ENCODE measurements around the gene ISCA2. TPM values are rescaled to one million over a fixed set of nuclear protein-coding genes. Genes with fewer than 3 reads are reported as not detected.

The ISCA2 gene
- total RNA-seq, 1 donor: 24.6 TPM

- H3K4me3 ChIP-seq (ENCODE audit: low read depth, low read length): no peak overlapping the region
- DNase-seq (ENCODE audit: low read depth): no peak
- TF ChIP-seq, protein P1, sequence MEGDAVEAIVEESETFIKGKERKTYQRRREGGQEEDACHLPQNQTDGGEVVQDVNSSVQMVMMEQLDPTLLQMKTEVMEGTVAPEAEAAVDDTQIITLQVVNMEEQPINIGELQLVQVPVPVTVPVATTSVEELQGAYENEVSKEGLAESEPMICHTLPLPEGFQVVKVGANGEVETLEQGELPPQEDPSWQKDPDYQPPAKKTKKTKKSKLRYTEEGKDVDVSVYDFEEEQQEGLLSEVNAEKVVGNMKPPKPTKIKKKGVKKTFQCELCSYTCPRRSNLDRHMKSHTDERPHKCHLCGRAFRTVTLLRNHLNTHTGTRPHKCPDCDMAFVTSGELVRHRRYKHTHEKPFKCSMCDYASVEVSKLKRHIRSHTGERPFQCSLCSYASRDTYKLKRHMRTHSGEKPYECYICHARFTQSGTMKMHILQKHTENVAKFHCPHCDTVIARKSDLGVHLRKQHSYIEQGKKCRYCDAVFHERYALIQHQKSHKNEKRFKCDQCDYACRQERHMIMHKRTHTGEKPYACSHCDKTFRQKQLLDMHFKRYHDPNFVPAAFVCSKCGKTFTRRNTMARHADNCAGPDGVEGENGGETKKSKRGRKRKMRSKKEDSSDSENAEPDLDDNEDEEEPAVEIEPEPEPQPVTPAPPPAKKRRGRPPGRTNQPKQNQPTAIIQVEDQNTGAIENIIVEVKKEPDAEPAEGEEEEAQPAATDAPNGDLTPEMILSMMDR (IDR thresholded peaks at IDR 0.05; ENCODE audit: insufficient read depth, low read depth, low read length): no peak
Observed at GRCh38 chr14:74539503-74539902, 45.9 kb downstream of the ISCA2 start.

GRCh38 chr14:74541225-74541624 lies 47.7 kb downstream of the ISCA2 start:
- DNase-seq (ENCODE audit: low read depth): no peak
- no peak overlapping the region for H3K4me3 ChIP-seq (ENCODE audit: low read depth, low read length)
- TF ChIP-seq, protein P1 (IDR thresholded peaks at IDR 0.05; ENCODE audit: insufficient read depth, low read depth, low read length): no peak

GRCh38 chr14:74542056-74542685 lies 48.6 kb downstream of the ISCA2 start:
- no peak overlapping the region for H3K4me3 ChIP-seq (ENCODE audit: low read depth, low read length)
- DNase-seq (ENCODE audit: low read depth): no peak
- TF ChIP-seq, protein P1 (IDR thresholded peaks at IDR 0.05; ENCODE audit: insufficient read depth, low read depth, low read length): no peak

DNA sequence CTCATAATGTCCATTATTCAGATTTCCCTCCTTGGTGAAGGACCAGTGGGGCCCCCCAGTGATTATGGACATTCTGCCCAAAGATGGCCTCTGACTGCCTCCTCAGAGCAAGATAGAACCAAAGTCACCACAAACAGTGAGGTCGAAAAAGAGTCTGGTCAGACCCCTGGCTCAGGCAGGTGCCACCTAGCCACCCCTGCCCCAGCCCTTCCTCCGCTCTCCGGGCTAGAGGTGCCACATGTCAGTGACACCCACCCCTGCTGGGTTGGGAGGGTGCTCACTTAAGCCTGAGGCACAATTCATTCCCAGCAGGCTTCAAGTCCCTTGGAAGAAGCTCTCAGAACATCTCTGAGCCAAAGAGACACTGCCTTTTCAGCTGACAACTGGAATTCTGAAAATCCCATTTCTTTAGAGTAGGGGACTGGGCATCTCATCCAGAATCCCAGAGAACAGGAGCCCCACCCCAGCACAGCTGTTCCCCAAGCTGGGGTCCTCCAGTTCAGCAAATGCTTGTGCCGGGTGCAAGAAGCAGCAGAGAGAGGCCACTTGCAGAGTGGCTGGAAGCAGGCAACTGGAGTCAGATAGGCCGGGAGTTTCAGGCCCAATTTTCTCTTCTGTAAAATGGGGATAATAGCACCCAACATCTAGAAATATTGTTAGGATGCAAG lies 50.3 kb downstream of the ISCA2 start:
- no peak for DNase-seq (ENCODE audit: low read depth)
- no peak overlapping the region for H3K4me3 ChIP-seq (ENCODE audit: low read depth, low read length)
- TF ChIP-seq, protein P1 (IDR thresholded peaks at IDR 0.05; ENCODE audit: insufficient read depth, low read depth, low read length): no peak

DNA sequence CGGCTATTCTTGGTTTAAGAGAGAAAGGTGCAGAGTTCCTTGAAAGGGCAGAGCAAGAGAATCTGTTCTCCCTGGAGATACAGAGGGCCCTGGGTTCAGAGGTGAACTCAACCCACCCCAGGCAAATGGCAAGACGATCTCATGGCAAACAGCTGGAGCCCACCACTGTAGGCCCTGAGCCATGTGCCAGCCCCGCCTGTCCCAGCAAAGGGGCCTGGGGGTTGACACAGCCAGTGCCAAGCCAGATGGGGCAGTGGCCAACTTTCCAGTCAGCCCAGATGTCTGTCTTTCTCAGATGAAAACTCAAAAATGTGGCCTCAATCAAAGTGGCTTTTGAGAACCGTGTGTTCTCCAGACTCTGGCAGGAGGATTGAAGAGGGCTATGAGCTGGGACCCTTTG lies 51.8 kb downstream of the ISCA2 start:
- TF ChIP-seq, protein P1 (IDR thresholded peaks at IDR 0.05; ENCODE audit: insufficient read depth, low read depth, low read length): no peak
- no peak overlapping the region for H3K4me3 ChIP-seq (ENCODE audit: low read depth, low read length)
- no peak for DNase-seq (ENCODE audit: low read depth)

DNA sequence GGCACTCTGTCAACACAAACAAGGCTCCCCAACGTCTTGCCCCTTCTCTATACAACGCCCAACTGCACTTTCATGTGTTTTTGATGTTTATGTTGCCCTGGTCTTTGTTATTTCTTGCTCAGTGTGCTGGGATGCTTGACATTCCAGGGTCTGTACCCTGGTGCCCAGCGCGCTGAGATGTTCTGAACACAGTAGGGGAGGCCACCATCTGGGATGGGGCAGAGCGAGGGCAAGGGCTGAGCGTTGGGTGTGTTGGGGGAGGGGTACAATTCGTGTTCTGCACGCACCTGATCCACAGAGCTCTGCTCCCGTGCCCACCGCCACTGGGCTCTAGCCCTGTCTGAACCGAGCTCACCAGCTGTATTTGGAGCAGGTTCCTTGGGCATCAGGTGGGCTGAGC lies 52.9 kb downstream of the ISCA2 start:
- TF ChIP-seq, protein P1 (IDR thresholded peaks at IDR 0.05; ENCODE audit: insufficient read depth, low read depth, low read length): no peak
- H3K4me3 ChIP-seq (ENCODE audit: low read depth, low read length): no peak overlapping the region
- no peak for DNase-seq (ENCODE audit: low read depth)

Other genes with a start within 250 kb of the ISCA2 start
- gene ABCD4, start 190.8 kb upstream of the ISCA2 start, total RNA-seq: 25.0 and 27.7 TPM in 2 replicates
- not detected in 2 replicates for gene VRTN, start 145.3 kb upstream of the ISCA2 start, total RNA-seq
- gene SYNDIG1L, start 67.6 kb upstream of the ISCA2 start, total RNA-seq: not detected in 2 replicates
- gene NPC2, start 460 bp upstream of the ISCA2 start, total RNA-seq: 252 and 317 TPM in 2 replicates
- gene LTBP2, start 118.5 kb downstream of the ISCA2 start, total RNA-seq: 210 and 339 TPM in 2 replicates
- gene AREL1, start 219.3 kb downstream of the ISCA2 start, total RNA-seq: 39.0 and 44.5 TPM in 2 replicates
- gene FCF1, start 219.4 kb downstream of the ISCA2 start, total RNA-seq: 22.5 and 24.2 TPM in 2 replicates

Data from fibroblast of villous mesenchyme (primary cell).